ENCODE data around the gene ZNF442. TPM values are rescaled to one million over a fixed set of nuclear protein-coding genes. Genes with fewer than 3 reads are reported as not detected.
"Not testable (repeated sequence)": the region's sequence is repeated elsewhere in the genome, so short reads cannot be mapped to it uniquely, and the experiment has no call there.

The ZNF442 gene
- total RNA-seq, result 1 to 10 TPM; 2.2 to 3.9 (median 2.5) TPM
- long read RNA-seq, donor 1, partial matches to known transcripts, result 0 of 2 reads
- long read RNA-seq, donor 1, other reads (novel, unspliced or antisense), result 2 of 2 reads
- long read RNA-seq, donor 2, partial matches to known transcripts, result 1 of 3 reads
- long read RNA-seq, donor 2, other reads (novel, unspliced or antisense), result 2 of 3 reads

DNA sequence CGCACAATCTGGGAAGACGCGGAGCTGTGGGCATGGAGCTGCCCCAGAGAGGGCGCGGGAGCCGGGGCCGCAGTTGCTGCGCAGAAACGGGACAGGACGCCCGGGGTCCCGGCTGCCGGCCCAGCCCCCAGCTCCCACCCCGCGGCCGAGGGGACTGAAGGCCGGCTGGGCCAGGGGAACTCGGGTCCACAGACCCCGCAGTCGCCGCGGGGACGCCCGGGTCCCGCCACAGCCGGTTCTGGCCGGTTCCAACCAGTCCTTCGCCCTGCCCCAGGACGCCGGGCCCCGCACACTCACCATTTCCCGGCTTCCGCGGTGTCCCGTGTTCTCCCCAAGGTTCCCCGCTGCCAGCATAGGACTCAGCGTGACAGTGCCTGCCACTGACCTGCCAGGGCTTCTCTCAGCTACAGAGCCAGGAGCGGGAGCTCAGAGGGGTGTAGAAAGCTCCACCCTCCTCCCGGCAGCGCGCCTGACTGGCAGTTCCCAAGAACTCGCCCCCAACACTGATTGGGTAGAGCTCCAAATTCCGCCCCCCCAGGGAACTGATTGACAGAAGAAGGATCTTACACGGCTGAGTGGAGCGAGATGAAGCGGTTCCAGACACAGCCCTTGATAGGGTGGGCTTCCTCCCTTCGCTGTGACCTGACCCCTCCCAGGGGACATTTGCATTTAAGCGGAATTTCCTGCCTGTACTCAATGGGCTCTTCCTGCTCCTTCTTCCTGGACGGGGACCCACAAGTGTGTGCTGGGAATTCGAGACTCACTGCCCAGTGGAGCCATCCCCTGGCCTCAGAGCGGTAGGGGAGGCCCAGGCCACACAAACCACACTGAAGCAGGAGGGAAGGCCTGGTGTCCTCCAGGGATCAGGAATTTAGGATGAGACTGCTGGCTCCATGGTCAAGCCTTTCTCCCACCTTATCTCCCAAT lies at the start of gene ZNF442:
ZNF442 (minus strand) TSS at position 448 of the 927 bp plus-strand sequence. CDS start 2,052 bp downstream, outside the sequence.
- Histone ChIP-seq H3K4me1 (ENCODE audit: low read depth) (peaks cover 7% of the 10 kb centered on the region), H3K9me3 (no peaks in the 10 kb centered on the region), H3K36me3 (ENCODE audit: low read depth) (no peaks in the 10 kb centered on the region), H3K4me3 (peak within 1 kb of the TSS; percentile 52)
- intact Hi-C loops (cut with DNase I, micrococcal nuclease), result no loop called here
- peak; percentile 99 for ATAC-seq
- DNase-seq, result peak; percentile 92 to 97 (median 93)
- TF ChIP-seq, protein P1, sequence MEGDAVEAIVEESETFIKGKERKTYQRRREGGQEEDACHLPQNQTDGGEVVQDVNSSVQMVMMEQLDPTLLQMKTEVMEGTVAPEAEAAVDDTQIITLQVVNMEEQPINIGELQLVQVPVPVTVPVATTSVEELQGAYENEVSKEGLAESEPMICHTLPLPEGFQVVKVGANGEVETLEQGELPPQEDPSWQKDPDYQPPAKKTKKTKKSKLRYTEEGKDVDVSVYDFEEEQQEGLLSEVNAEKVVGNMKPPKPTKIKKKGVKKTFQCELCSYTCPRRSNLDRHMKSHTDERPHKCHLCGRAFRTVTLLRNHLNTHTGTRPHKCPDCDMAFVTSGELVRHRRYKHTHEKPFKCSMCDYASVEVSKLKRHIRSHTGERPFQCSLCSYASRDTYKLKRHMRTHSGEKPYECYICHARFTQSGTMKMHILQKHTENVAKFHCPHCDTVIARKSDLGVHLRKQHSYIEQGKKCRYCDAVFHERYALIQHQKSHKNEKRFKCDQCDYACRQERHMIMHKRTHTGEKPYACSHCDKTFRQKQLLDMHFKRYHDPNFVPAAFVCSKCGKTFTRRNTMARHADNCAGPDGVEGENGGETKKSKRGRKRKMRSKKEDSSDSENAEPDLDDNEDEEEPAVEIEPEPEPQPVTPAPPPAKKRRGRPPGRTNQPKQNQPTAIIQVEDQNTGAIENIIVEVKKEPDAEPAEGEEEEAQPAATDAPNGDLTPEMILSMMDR (IDR thresholded peaks at IDR 0.05), result peak; percentile 50

DNA sequence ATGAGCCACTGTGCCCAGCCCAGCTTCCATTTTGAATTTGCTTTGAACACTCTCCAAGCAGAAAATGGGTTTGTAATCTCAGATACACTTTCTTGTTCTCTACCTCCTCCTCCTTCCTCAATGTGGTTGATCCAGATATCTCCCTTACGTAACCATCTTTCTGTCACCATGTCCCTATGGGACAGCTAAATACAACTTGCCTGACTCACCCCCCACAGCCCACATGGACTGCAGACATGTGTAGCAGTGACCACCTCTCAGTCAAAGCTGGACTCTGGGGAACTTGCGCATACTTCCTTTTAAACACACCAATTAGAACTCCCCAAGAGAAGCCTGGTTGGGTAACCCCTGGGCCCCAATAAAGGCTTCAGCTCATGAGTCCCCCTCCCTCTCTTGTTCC lies 46.4 kb upstream of the ZNF442 start:
- no peaks in the 10 kb centered on the region for H3K36me3 ChIP-seq (ENCODE audit: low read depth)
- TF ChIP-seq, protein P1 (IDR thresholded peaks at IDR 0.05), result no peak
- intact Hi-C loops (cut with DNase I, micrococcal nuclease), result no loop called here
- H3K4me1 ChIP-seq (ENCODE audit: low read depth), result no peaks in the 10 kb centered on the region
- DNase-seq (no peak), ATAC-seq (no peak)
- H3K9me3 ChIP-seq, result no peaks in the 10 kb centered on the region
- no peak overlapping the region for H3K4me3 ChIP-seq

DNA sequence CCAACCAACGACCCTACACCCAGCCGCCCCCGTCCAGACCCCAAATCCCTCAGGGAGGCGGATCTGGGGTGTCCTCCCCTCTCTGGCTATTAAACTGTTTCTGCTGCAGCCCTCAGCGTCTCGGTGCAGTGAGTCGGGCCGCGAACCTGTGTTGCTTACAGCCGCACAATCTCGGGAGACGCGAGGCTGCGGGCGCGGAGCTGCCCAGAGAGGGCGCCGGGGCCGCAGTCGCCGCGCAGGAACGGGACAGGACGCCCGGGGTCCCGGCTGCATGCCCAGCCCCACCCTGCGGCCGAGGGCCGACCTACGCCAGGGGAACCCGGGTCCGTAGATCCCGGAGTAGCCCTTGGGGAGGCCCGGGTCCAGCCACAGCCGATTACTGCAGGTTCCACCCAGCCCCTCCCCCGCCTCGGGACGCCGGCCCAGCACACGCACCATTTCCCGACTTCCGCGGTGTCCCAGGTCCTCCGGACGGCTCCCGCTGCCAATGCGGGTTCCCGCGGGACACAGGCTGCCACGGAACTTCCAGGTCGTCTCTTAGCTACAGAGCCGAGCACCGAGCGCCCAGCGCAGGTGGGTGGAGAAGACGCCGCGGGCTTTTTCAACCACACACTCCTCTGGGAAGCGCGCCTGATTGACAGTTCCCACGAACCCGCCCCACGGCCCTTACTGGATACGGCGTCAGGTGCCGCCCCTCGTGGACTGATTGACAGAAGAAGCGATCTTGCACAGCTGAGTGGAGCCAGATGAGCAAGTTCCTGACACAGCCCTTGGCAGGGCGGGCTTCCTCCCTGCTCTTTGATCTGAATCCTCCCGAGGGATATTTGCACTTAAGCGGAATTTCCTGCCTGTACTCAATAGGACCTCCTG lies 35.4 kb upstream of the ZNF442 start, which contains the start of gene ZNF799:
ZNF799 (minus strand) TSS at position 639 of the 870 bp plus-strand sequence; CDS start at position 438, 201 bp downstream.
- peak within 1 kb of the TSS; percentile 75 for H3K4me3 ChIP-seq
- ATAC-seq (peak; percentile 96), DNase-seq (peak; percentile 98 to 100 (median 98))
- peaks cover 5% of the 10 kb centered on the region for H3K4me1 ChIP-seq (ENCODE audit: low read depth)
- no peaks in the 10 kb centered on the region for H3K9me3 ChIP-seq
- intact Hi-C loops (cut with DNase I, micrococcal nuclease), result no loop called here
- H3K36me3 ChIP-seq (ENCODE audit: low read depth), result peaks cover 3% of the 10 kb centered on the region
- TF ChIP-seq, protein P1 (IDR thresholded peaks at IDR 0.05), result no peak

DNA sequence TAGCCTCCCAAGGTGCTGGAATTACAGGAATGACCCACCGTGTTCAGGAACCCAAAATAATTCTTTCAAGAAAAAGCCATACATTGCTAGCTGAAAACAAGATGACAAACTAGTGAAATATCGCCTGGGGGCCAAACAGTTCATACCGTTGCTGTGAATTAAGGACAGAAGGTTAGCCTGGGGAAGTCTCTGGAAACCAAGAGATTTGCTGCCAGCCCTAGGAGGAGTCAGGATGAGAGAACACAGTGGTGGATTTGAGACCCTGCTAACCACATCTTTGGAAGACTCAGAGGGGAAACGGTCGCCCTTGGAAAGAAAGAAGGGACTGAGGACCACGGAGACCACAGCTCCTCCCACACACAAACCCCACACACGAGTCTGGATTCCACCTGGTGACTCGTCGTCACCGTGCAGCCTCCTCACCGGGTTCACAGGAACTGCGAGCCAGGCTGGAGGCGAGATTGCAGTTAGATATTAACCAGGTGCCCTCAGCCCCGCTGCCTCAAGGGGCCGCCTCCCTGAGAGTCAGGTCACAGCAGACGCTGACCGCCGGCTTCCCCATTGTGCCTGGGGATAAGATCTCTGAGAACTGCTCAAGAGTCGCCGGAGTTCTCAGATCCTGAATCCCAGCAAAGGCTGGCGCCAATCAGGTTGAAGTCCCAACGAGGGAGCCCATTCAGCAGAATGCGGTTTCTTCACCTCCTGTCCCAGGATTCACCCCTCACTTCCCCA lies 34.6 kb upstream of the ZNF442 start:
- H3K9me3 ChIP-seq; H3K4me1 ChIP-seq (ENCODE audit: low read depth); intact Hi-C loops (cut with DNase I, micrococcal nuclease); H3K36me3 ChIP-seq (ENCODE audit: low read depth): not testable (repeated sequence)
- peak; percentile 72 for ATAC-seq
- peak; percentile 57 to 73 (median 68) for DNase-seq
- H3K4me3 ChIP-seq, result peak overlapping the region; percentile 75

DNA sequence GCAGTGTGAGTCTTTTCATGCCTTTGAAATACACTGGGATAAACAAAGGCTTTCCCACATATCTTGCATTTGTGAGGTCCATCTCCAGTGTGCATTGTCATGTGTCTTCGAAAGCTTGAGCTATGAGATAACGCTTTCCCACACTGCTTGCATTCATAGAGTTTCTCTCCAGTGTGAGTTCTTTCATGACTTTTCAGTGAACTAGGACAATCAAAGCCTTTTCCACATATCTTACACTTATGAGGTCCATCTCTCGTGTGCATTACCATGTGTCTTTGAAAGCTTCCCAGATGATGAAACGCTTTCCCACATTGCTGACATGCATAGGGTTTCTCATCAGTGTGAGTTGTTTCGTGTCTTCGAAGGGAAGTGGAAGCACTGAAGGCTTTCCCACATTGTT lies 25.7 kb upstream of the ZNF442 start:
- DNase-seq; H3K4me3 ChIP-seq; intact Hi-C loops (cut with DNase I, micrococcal nuclease); H3K36me3 ChIP-seq (ENCODE audit: low read depth); ATAC-seq; H3K4me1 ChIP-seq (ENCODE audit: low read depth): not testable (repeated sequence)
- peaks cover 27% of the 10 kb centered on the region for H3K9me3 ChIP-seq

DNA sequence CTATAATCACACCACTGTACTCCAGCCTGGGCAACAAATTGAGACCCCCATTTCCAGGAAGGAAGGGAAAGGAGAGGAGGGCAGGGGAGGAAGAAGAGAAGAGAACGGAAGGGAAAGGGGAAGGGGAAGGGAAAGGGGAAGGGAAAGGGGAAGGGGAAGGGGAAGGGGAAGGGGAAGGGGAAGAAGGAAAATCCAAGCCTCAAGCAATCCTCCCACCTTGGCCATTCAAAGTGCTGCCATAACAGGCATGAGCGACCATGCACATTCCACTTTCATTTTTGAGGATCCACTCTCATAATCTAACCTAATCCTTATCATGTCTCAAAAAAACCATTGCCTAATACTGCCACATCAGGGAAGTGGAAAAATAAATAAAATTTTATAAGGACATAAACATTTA lies 20.9 kb upstream of the ZNF442 start:
- intact Hi-C loops (cut with DNase I, micrococcal nuclease), result not testable (repeated sequence)

More for the DNA sequence above, 20.9 kb upstream of the ZNF442 start:
- H3K4me1 ChIP-seq (ENCODE audit: low read depth); H3K4me3 ChIP-seq; ATAC-seq; H3K36me3 ChIP-seq (ENCODE audit: low read depth); DNase-seq: not testable (repeated sequence)
- H3K9me3 ChIP-seq, result peaks cover 25% of the 10 kb centered on the region

All from mucosa of descending colon (tissue), 3 donors.